Epithelial cell of esophagus (primary cell): ENCODE measurements around the gene CRLF2.
"Not testable (repeated sequence)": the region's sequence is repeated elsewhere in the genome, so short reads cannot be mapped to it uniquely, and the experiment has no call there.

Experiments
- DNase-seq: peaks from one replicate; pipeline ENCODE4 v3.0.0; 2010; ENCODE audit warnings: low read depth
- H3K4me3 ChIP-seq: 2 replicates; pipeline ENCODE4 v1.5.1; 2011; ENCODE audit warnings: mild to moderate bottlenecking, low read length, control low read depth
- CTCF ChIP-seq: IDR thresholded peaks from 2 replicates; pipeline ENCODE4 v1.5.1; 2011; ENCODE audit warnings: low read depth, mild to moderate bottlenecking, low read length, control low read depth, inconsistent platforms; ENCODE audit not compliant: insufficient read depth; ENCODE audit errors: missing control alignments

The CRLF2 gene

GRCh38 chrX:1210844-1211243 is 1.6 kb downstream of the CRLF2 start:
- no peak for TF ChIP-seq CTCF
- H3K4me3 ChIP-seq: no peak overlapping the region
- no peak for DNase-seq

GRCh38 chrX:1207496-1208025 is 4.9 kb downstream of the CRLF2 start:
- H3K4me3 ChIP-seq: no peak overlapping the region
- DNase-seq: no peak
- no peak for TF ChIP-seq CTCF

- no peak for TF ChIP-seq CTCF
- H3K4me3 ChIP-seq: no peak overlapping the region
- peak; percentile 64 for DNase-seq
Measured at GRCh38 chrX:1205681-1206611, 6.5 kb downstream of the CRLF2 start.

- no peak for DNase-seq
- no peak overlapping the region for H3K4me3 ChIP-seq
- no peak for TF ChIP-seq CTCF
Measured at GRCh38 chrX:1202251-1202650, 10.2 kb downstream of the CRLF2 start.

- no peak for TF ChIP-seq CTCF
- no peak overlapping the region for H3K4me3 ChIP-seq
- DNase-seq: no peak
Measured at GRCh38 chrX:1196436-1196835, 16.0 kb downstream of the CRLF2 start.

GRCh38 chrX:1192196-1192595 is 20.3 kb downstream of the CRLF2 start:
- not testable (repeated sequence) for H3K4me3 ChIP-seq, DNase-seq

- DNase-seq: no peak
- TF ChIP-seq CTCF: no peak
- no peak overlapping the region for H3K4me3 ChIP-seq
Measured at GRCh38 chrX:1190596-1191145, 21.8 kb downstream of the CRLF2 start.
